Activated CD4-positive, alpha-beta T cell treated with anti-CD3 and anti-CD28 coated beads, Interleukin-2, amount 10 ng/mL, durations not matched to agents 7 days and 5 days (primary cell): ENCODE measurements around the gene ERBIN. TPM values are rescaled to one million over a fixed set of nuclear protein-coding genes. Genes with fewer than 3 reads are reported as not detected.
"Not testable (repeated sequence)": the region's sequence is repeated elsewhere in the genome, so short reads cannot be mapped to it uniquely, and the experiment has no call there.

ENCODE experiments used
- CTCF ChIA-PET: fragments of 350-600 bp; sonication (Branson Sonifier 250); formaldehyde crosslinking; loops from one replicate; lab custom pipeline; 2021; ENCODE audit warnings: antibody characterized with exemption; lab: Charles Lee
- POLR2A ChIA-PET: fragments of 350-600 bp; sonication (Branson Sonifier 250); formaldehyde crosslinking; loops from one replicate; lab custom pipeline; 2021; ENCODE audit warnings: antibody characterized with exemption; lab: Charles Lee
- DNase-seq: peaks from one replicate; pipeline ENCODE4 v3.0.0-alpha.2; 2020
- H3K27ac Mint-ChIP-seq: one replicate; pipeline ENCODE4 v1.8.0; 2021; ENCODE audit warnings: mild to moderate bottlenecking, moderate library complexity, mixed read lengths
- H3K27me3 Mint-ChIP-seq: one replicate; pipeline ENCODE4 v1.8.0; 2021; ENCODE audit warnings: mixed read lengths
- H3K36me3 Mint-ChIP-seq: one replicate; pipeline ENCODE4 v1.8.0; 2021; ENCODE audit warnings: low read depth, mixed read lengths
- H3K4me1 Mint-ChIP-seq: one replicate; pipeline ENCODE4 v1.8.0; 2021; ENCODE audit warnings: mixed read lengths
- H3K4me3 Mint-ChIP-seq: one replicate; pipeline ENCODE4 v1.8.0; 2021; ENCODE audit warnings: mild to moderate bottlenecking, moderate library complexity, mixed read lengths
- H3K9me3 Mint-ChIP-seq: one replicate; pipeline ENCODE4 v1.8.0; 2021; ENCODE audit warnings: mixed read lengths
- total RNA-seq, 2 experiments: library from RNA; stranded (reverse); gene quantifications; one replicate each; pipeline ENCODE4 v1.2.3, GENCODE V29; 2021

The ERBIN gene
- total RNA-seq, 2 experiments from 2014 or later: 61.6 to 70.2 TPM

- ChIA-PET CTCF (no interaction called here), POLR2A (no interaction called here)
- Mint-ChIP-seq H3K27me3 (no peaks in the 10 kb centered on the region), H3K27ac (no peak overlapping the region), H3K4me1 (peaks cover 1% of the 10 kb centered on the region), H3K4me3 (no peak overlapping the region), H3K36me3 (peaks cover 37% of the 10 kb centered on the region), H3K9me3 (peaks cover 3% of the 10 kb centered on the region)
- DNase-seq: no peak
These were observed 19.9 kb downstream of the ERBIN start for GRCh38 chr5:65946198-65946745.

GRCh38 chr5:65948115-65948747 is 21.9 kb downstream of the ERBIN start:
- Mint-ChIP-seq H3K27ac (no peak overlapping the region), H3K27me3 (no peaks in the 10 kb centered on the region), H3K4me1 (peaks cover 1% of the 10 kb centered on the region), H3K9me3 (no peaks in the 10 kb centered on the region), H3K4me3 (no peak overlapping the region), H3K36me3 (peaks cover 31% of the 10 kb centered on the region)
- ChIA-PET CTCF (interaction anchor here (0.6 to 1.6 kb wide), 6 partner anchors 11 to 150 kb away, joined by 3 to 6 read pairs (median 3); no protein-coding TSS in a partner anchor), POLR2A (no interaction called here)
- DNase-seq: no peak

DNA sequence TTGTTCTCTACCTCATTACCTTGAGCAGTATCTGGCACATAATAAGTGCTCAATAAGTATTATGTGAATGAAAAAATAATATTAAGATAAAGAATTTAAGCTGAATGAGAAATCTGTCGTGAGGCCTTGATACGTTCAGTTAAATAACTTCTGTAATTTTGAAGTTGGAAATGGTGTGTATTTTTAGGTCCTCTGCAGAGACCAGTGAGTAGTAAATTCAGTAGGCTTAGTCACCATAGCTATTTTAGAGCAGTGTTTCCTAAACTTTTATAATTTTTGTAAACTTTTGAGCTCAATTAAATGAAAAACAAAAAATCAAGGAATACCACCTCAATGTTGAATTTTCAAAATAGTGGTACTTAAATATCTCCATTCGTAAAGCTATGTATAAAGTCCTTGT is 25.0 kb downstream of the ERBIN start:
- Mint-ChIP-seq H3K4me3 (no peak overlapping the region), H3K27ac (no peak overlapping the region), H3K27me3 (no peaks in the 10 kb centered on the region), H3K36me3 (peaks cover 27% of the 10 kb centered on the region), H3K9me3 (peaks cover 3% of the 10 kb centered on the region), H3K4me1 (peaks cover 5% of the 10 kb centered on the region)
- no peak for DNase-seq
- ChIA-PET POLR2A (no interaction called here), CTCF (no interaction called here)

GRCh38 chr5:65952259-65952658 is 25.9 kb downstream of the ERBIN start:
- Mint-ChIP-seq H3K27ac (no peak overlapping the region), H3K27me3 (no peaks in the 10 kb centered on the region), H3K36me3 (peaks cover 26% of the 10 kb centered on the region), H3K4me3 (no peak overlapping the region), H3K9me3 (peaks cover 3% of the 10 kb centered on the region), H3K4me1 (peaks cover 5% of the 10 kb centered on the region)
- CTCF ChIA-PET: interaction anchor here (0.6 kb wide), 1 partner anchor 795 kb away, joined by 3 read pairs; no protein-coding TSS in a partner anchor
- POLR2A ChIA-PET: no interaction called here
- no peak for DNase-seq

DNA sequence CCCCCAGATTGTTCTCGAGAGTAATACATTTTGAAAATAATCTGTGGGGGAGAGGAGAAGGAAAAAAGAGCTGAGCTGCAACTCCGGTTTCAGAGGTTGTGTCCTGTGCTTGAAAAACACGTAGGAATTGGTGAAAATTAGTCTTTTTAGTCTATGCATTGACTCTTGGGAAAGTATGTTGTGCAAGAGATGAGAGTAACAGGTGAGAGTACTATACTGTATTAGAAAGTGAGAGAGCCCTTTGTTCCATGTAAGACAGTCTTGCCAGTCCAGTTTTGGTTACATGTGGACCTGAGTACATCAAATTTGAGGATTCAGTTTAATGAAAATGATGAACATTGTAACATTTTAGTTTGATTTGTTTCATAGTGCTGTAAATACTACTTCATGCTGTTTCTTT is 27.8 kb downstream of the ERBIN start:
- ChIA-PET POLR2A (no interaction called here), CTCF (interaction anchor here (1.0 to 1.1 kb wide), 2 partner anchors 57 to 312 kb away, joined by 3 read pairs; no protein-coding TSS in a partner anchor)
- H3K4me3 Mint-ChIP-seq: no peak overlapping the region
- peaks cover 3% of the 10 kb centered on the region for H3K9me3 Mint-ChIP-seq
- no peaks in the 10 kb centered on the region for H3K27me3 Mint-ChIP-seq
- no peak for DNase-seq
- no peak overlapping the region for H3K27ac Mint-ChIP-seq
- H3K4me1 Mint-ChIP-seq: peaks cover 6% of the 10 kb centered on the region
- peaks cover 35% of the 10 kb centered on the region for H3K36me3 Mint-ChIP-seq

DNA sequence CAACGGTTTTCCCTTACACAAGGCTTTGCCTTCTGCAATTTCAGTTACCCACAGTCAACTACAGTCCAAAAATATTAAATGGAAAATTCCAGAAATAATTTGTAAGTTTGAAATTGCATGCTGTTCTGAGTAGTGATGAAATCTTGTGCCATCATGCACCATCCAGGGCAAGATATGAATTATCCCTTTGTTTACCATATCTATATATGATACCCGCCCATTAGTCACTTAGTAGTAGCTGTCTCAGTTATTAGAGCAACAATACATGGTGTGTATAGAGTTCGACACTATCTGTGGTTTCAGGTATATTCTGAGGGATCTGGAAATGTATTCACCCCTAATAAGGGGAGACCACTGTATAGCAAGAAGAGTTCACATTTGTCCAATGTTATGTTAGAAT is 29.4 kb downstream of the ERBIN start:
- DNase-seq: no peak
- Mint-ChIP-seq H3K4me3 (no peak overlapping the region), H3K27me3 (no peaks in the 10 kb centered on the region), H3K27ac (no peak overlapping the region), H3K4me1 (peaks cover 9% of the 10 kb centered on the region), H3K36me3 (peaks cover 33% of the 10 kb centered on the region), H3K9me3 (peaks cover 3% of the 10 kb centered on the region)
- POLR2A ChIA-PET: no interaction called here
- CTCF ChIA-PET: no interaction called here

GRCh38 chr5:65957703-65958102 is 31.3 kb downstream of the ERBIN start:
- H3K27me3 Mint-ChIP-seq, H3K9me3 Mint-ChIP-seq, H3K27ac Mint-ChIP-seq, CTCF ChIA-PET, POLR2A ChIA-PET, DNase-seq, H3K4me3 Mint-ChIP-seq: not testable (repeated sequence)
- peaks cover 29% of the 10 kb centered on the region for H3K36me3 Mint-ChIP-seq
- peaks cover 17% of the 10 kb centered on the region for H3K4me1 Mint-ChIP-seq

GRCh38 chr5:65961633-65962032 is 35.3 kb downstream of the ERBIN start:
- Mint-ChIP-seq H3K4me3 (no peak overlapping the region), H3K9me3 (no peaks in the 10 kb centered on the region), H3K27me3 (no peaks in the 10 kb centered on the region), H3K4me1 (peaks cover 24% of the 10 kb centered on the region), H3K27ac (no peak overlapping the region), H3K36me3 (peaks cover 30% of the 10 kb centered on the region)
- POLR2A ChIA-PET: no interaction called here
- no peak for DNase-seq
- CTCF ChIA-PET: no interaction called here

DNA sequence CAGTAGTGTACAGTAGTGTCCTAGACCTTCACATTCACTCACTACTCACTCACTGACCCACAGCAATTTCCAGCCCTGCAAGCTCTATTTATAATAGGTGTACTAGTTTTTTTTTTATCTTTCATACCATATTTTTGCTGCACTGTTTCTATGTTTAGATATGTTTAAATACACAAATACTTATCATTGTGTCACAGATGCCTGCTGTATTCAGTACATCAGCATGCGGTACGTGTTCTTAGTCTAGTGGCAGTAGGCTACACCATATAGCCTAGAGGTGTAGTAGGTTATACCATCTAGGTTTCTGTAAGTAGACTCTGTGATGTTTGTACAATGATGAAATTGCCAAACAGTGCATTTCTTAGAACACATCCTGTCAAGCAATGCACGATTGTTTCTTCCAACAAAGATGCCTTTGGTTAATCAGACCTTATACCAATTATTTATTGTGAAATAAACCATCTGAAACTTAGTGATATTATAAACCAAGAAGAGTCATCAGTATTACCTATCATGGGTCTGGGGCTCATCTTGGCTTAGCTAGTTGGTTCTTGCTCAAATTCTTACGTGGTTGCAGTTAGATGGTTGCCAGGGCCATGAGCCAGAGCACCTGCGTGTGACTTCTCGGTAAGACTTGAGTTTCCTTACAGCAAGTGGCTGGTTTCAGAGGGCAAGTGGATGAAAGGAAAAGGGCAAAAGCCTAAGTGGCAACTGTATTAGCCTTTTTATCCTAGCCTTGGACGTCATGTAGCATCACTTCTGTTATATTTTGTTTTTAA is 41.1 kb downstream of the ERBIN start:
- DNase-seq: no peak
- Mint-ChIP-seq H3K4me3 (no peak overlapping the region), H3K36me3 (peaks cover 25% of the 10 kb centered on the region), H3K4me1 (peaks cover 48% of the 10 kb centered on the region), H3K9me3 (no peaks in the 10 kb centered on the region), H3K27me3 (no peaks in the 10 kb centered on the region), H3K27ac (peak overlapping the region; percentile 55)
- CTCF ChIA-PET: no interaction called here
- POLR2A ChIA-PET: no interaction called here

DNA sequence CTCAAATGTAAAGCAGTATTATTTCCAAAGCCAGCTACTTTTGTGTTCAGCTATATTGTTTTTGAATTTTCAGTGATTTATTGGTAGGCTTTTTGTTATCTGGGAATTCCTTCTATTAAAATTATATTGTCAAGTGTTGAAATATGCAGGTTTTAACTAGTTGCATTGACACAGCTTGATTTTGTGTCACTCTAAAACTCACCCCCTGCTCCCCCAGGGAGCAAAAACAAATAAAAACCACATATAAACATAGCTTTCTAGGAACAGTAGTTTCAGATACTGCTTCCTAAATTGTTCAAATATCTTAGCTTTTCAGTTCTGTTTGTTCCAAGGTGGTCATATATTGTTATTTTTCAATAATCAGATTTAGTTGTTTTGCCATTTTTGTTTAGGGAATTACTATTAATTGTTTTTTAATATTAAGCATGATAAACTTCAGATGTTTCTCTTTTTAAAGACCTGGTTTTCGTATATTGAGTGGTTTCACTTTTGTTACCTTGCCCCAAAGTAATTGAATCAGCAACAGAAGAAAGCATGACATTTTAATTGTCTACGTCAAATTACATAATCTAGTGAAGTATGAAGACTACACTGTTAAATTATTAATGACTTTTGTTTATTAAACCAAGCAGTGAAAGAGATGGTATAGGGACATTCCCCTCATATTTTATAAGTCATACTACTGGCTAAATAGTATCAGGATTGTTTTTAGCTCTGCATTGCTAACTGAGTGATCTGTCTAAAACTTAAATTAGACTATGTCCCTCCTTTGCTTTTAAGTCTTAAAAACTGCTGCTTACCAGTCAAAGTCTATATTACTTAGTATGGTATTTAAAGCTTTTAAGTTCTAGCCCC is 43.4 kb downstream of the ERBIN start:
- Mint-ChIP-seq H3K4me1 (peaks cover 45% of the 10 kb centered on the region), H3K4me3 (peak overlapping the region; percentile 43)

DNA sequence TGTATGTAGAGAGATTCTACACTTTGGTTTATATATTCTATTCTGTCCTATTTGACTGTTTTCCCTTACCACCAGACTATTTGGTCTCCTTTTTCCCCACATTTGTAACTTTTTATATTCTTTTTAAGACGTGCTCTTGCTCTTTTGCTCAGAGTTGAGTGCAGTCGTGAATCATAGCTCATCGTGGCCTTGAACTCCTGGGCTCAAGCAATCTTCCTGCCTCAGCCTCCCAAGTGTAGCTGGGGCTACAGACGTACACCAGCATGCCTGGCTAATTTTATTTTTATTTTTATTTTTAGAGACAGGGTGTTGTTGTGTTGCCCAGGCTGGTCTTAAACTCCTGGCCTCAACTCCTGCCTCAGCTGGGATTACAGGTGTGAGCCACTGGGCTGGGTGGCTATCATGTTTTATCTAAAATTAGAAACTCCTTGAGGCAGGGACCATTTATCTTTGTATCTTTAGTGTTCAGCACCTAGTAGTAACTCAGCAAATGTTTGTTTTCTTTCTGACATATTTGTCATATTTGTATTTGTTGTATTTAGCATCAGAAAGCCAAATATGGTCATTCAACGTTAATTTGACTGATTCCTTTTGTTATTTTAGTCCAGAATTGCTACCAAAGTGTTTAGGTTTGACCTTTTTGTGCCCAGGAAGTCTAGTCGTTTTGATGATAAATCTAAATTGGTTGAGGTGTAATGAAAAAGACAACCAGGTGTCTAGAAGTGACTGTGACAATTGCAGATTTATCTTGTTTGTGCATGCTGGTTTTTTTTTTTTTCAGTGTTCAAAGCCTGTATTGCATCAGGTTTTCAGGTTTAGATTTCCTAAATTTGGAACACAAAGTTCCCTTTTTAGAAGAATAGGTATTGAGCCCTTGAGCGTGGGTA is 44.3 kb downstream of the ERBIN start:
- Mint-ChIP-seq H3K4me3 (no peak overlapping the region), H3K9me3 (peaks cover 9% of the 10 kb centered on the region), H3K4me1 (peaks cover 42% of the 10 kb centered on the region), H3K27ac (peak overlapping the region; percentile 64), H3K36me3 (peaks cover 33% of the 10 kb centered on the region), H3K27me3 (no peaks in the 10 kb centered on the region)
- POLR2A ChIA-PET: no interaction called here
- CTCF ChIA-PET: interaction anchor here (1.3 kb wide), 1 partner anchor 23 kb away, joined by 5 read pairs; no protein-coding TSS in a partner anchor
- DNase-seq: no peak

More for the DNA sequence above, 43.4 kb downstream of the ERBIN start:
- DNase-seq: no peak
- ChIA-PET POLR2A (no interaction called here), CTCF (interaction anchor here (0.8 to 1.3 kb wide), 3 partner anchors 16 to 226 kb away, joined by 3 to 5 read pairs (median 4); no protein-coding TSS in a partner anchor)
- Mint-ChIP-seq H3K27ac (peak overlapping the region; percentile 46), H3K36me3 (peaks cover 31% of the 10 kb centered on the region), H3K27me3 (no peaks in the 10 kb centered on the region), H3K9me3 (peaks cover 8% of the 10 kb centered on the region)

GRCh38 chr5:65971643-65972042 is 45.3 kb downstream of the ERBIN start:
- Mint-ChIP-seq H3K27ac (no peak overlapping the region), H3K9me3 (peaks cover 13% of the 10 kb centered on the region), H3K27me3 (no peaks in the 10 kb centered on the region), H3K4me1 (peaks cover 39% of the 10 kb centered on the region), H3K36me3 (peaks cover 35% of the 10 kb centered on the region), H3K4me3 (no peak overlapping the region)
- ChIA-PET CTCF (no interaction called here), POLR2A (no interaction called here)
- DNase-seq: no peak
